T-cell (primary cell): ENCODE data around the gene KIAA0753. TPM values are rescaled to one million over a fixed set of nuclear protein-coding genes. Genes with fewer than 3 reads are reported as not detected.
"Not testable (repeated sequence)": the region's sequence is repeated elsewhere in the genome, so short reads cannot be mapped to it uniquely, and the experiment has no call there.

Experiments
- ATAC-seq, 4 experiments: fragments of 200-7000 bp in 3 of 4; fragments of 150-1000 bp in 1 of 4; cut with Tn5 transposase; replicated peaks in 1 of 4; 1 replicate in 3 of 4; 2 replicates in 1 of 4; pipeline ENCODE4 v1.10.0; 2021; ENCODE audit warnings: moderate library complexity in 3 of 4, mild to moderate bottlenecking in 2 of 4, moderate number of reproducible peaks in 1 of 4
- CTCF ChIA-PET, 2 donors: fragments of 300-600 bp; sonication (Branson Sonifier 250); formaldehyde crosslinking; loops; one replicate each; lab custom pipeline; 2022; ENCODE audit warnings: antibody characterized with exemption in 2 of 2; lab: Charles Lee
- POLR2A ChIA-PET, 2 donors: fragments of 300-600 bp; sonication (Branson Sonifier 250); formaldehyde crosslinking; loops; one replicate each; lab custom pipeline; 2022; ENCODE audit warnings: antibody characterized with exemption in 2 of 2; lab: Charles Lee
- DNase-seq, 35 experiments: peaks; one replicate each; pipeline versions ENCODE4 v3.0.0 to v3.0.0-alpha.2; 2013 to 2023
- H3K27ac ChIP-seq: one replicate; pipeline ENCODE4 v1.5.1; 2013; ENCODE audit warnings: low read length
- H3K27me3 ChIP-seq, 2 experiments: replicated peaks in 1 of 2; 1 replicate in 1 of 2; 2 replicates in 1 of 2; pipeline versions ENCODE4 v1.6.1 to v1.7.0; 2013; ENCODE audit warnings: low read length in 1 of 2, mixed read lengths in 1 of 2; ENCODE audit not compliant: control insufficient read depth in 2 of 2, insufficient read depth in 2 of 2; ENCODE audit errors: extremely low read depth in 1 of 2
- H3K36me3 ChIP-seq, 2 donors: 1 replicate in 1 of 2; 2 replicates in 1 of 2; pipeline versions ENCODE4 v1.6.1 to v1.7.0; 2013; ENCODE audit warnings: low read length in 1 of 2; ENCODE audit not compliant: control insufficient read depth in 2 of 2, insufficient read depth in 1 of 2; ENCODE audit errors: extremely low read depth in 1 of 2
- H3K4me1 ChIP-seq, 2 experiments: 1 replicate in 1 of 2; 2 replicates in 1 of 2; pipeline versions ENCODE4 v1.6.1 to v1.7.0; 2013; ENCODE audit warnings: low read length in 2 of 2, mixed read lengths in 1 of 2; ENCODE audit not compliant: insufficient read depth in 2 of 2, control insufficient read depth in 1 of 2; ENCODE audit errors: extremely low read depth in 1 of 2
- H3K4me3 ChIP-seq, 2 donors: 1 replicate in 1 of 2; 2 replicates in 1 of 2; pipeline versions ENCODE4 v1.5.1 to v1.7.0; 2013; ENCODE audit warnings: mild to moderate bottlenecking in 2 of 2, low read length in 1 of 2, moderate library complexity in 1 of 2; ENCODE audit not compliant: control insufficient read depth in 1 of 2; ENCODE audit errors: extremely low read depth in 1 of 2
- H3K9me3 ChIP-seq: 2 replicates; pipeline ENCODE4 v1.7.0; 2013
- H3K27ac Mint-ChIP-seq, 2 donors: one replicate each; pipeline ENCODE4 v1.8.0; 2020 to 2021; ENCODE audit warnings: mild to moderate bottlenecking in 2 of 2, mixed read lengths in 2 of 2
- H3K27me3 Mint-ChIP-seq, 2 donors: one replicate each; pipeline ENCODE4 v1.8.0; 2021 to 2022; ENCODE audit warnings: mixed read lengths in 2 of 2
- H3K36me3 Mint-ChIP-seq: one replicate; pipeline ENCODE4 v1.8.0; 2021; ENCODE audit warnings: mixed read lengths
- H3K4me1 Mint-ChIP-seq, 3 donors: one replicate each; pipeline ENCODE4 v1.8.0; 2020 to 2022; ENCODE audit warnings: mixed read lengths in 3 of 3, mild to moderate bottlenecking in 1 of 3
- H3K4me3 Mint-ChIP-seq, 3 donors: one replicate each; pipeline ENCODE4 v1.8.0; 2020 to 2022; ENCODE audit warnings: mild to moderate bottlenecking in 3 of 3, mixed read lengths in 3 of 3, moderate library complexity in 3 of 3
- H3K9me3 Mint-ChIP-seq, 3 donors: one replicate each; pipeline ENCODE4 v1.8.0; 2020 to 2022; ENCODE audit warnings: mixed read lengths in 3 of 3
- WGBS: methylation state at CpG from one replicate; pipeline ENCODE4 v1.1.5; 2013; ENCODE audit warnings: missing lambda C conversion rate; ENCODE audit not compliant: insufficient coverage; 5-methylcytosine and 5-hydroxymethylcytosine counted together
- total RNA-seq, 35 experiments: library from RNA in 6 of 35; stranded (reverse) in 6 of 35; fragments of 120-200 nt in 1 of 35; gene quantifications; one replicate each; pipeline versions ENCODE4 v1.2.1 to v1.2.4 and lab custom pipeline; 2013 to 2026

KIAA0753 gene
- total RNA-seq, 5 donors from 2014 or later (not counting 1 experiment from before 2014, with no cell fraction given): 12.4 to 16.9 (median 15.9) TPM

DNA sequence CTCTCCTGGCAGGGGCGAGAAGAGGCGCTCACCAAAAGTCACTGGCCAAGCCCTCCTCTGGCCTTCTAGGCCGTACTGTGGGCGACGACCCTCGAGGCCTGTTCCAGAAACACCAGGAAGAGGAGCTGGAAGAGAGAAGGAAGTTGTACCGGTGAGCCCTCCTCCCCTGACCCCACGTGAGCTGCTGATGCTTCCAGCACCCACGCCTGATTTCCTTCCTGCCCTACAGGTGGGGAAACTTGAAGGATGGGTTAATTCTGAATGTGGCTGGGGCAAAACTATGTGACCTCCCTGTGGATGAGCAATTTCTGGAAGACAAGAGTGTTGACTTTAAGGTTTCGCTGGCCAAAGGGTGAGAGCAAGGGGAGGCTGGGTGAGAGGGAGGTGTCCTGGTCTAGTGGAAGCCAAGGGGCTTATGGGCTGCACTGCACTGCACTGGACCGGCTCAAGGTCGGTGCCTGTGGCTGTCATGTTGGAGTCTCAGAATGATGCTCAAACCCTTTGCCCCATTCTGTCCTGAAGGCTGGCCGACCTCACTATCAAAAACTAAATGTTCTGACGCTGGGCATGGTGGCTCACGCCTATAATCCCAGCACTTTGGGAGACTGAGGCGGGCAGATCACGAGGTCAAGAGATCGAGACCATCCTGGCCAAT lies 17.2 kb upstream of the KIAA0753 start:
- Histone ChIP-seq H3K27ac (peak overlapping the region; percentile 34), H3K27me3 (peaks cover 0 to 13% of the 10 kb centered on the region in 2 experiments), H3K4me3 (peak overlapping the region; percentile 55 to 60), H3K36me3 (no peaks in the 10 kb centered on the region), H3K4me1 (peaks cover 12 to 30% of the 10 kb centered on the region in 2 experiments), H3K9me3 (no peaks in the 10 kb centered on the region)
- H3K4me3 Mint-ChIP-seq: peak overlapping the region; percentile 88 to 94 (median 91)
- peaks cover 8% of the 10 kb centered on the region for H3K36me3 Mint-ChIP-seq
- ATAC-seq (no peak), DNase-seq (no peak)
- peaks cover 53 to 65% (median 59%) of the 10 kb centered on the region in 3 donors for H3K4me1 Mint-ChIP-seq
- WGBS: 84% methylated on average over 9 of the region's 18 CpGs
- no peaks in the 10 kb centered on the region for H3K9me3 Mint-ChIP-seq
- H3K27ac Mint-ChIP-seq: peak overlapping the region; percentile 79 to 88
- H3K27me3 Mint-ChIP-seq: no peaks in the 10 kb centered on the region
- POLR2A ChIA-PET: no interaction called here
- CTCF ChIA-PET: interaction anchor here in 1 of 2 donors (0.6 kb wide), 1 partner anchor 17 kb away, joined by 4 read pairs; the partner anchor contains the start of gene KIAA0753

DNA sequence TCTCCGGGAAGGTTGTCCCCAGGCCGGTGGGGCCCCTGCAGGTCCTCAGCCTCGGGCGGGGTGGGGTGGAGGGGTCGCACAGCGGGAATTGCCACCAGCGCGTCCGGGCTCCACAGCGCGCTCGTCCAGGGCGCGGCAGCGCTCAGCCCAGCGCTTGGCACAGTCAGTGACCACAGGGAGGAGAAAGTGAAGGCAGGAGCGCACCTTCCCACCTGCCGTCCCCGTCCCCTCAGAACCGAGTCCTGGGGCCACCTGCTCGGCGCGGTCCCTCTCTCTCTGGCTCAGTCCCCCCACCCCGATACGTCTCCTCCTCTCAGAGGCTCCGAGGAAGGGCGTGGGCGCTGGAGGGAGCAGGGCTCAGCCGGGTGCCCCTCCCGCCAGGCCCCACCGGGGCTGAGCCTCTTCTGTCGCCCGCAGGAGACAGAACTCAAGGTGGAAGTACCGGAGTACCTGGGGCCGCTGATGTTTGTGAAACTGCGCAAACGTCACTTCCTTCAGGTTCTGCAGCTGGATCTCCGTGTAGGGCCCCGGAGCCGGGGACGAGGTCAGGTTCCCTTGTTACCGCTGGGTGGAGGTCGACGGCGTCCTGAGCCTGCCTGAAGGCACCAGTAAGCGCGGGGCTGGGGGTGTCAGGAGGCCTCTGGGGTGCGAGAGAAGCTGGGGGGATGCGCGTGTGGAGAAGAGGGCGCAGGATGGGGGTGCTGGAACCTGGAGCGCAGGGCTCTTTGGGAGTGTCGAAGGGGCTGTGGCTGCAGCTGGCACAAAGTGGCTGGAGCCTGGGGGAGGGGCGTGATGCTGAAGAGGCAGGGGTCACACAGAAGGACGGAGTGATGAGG lies 16.5 kb upstream of the KIAA0753 start:
- CTCF ChIA-PET: interaction anchor here in 1 of 2 donors (0.6 kb wide), 1 partner anchor 17 kb away, joined by 4 read pairs; the partner anchor contains the start of gene KIAA0753
- WGBS: 8% methylated on average over 19 of the region's 55 CpGs
- H3K9me3 Mint-ChIP-seq: not testable (repeated sequence)

DNA sequence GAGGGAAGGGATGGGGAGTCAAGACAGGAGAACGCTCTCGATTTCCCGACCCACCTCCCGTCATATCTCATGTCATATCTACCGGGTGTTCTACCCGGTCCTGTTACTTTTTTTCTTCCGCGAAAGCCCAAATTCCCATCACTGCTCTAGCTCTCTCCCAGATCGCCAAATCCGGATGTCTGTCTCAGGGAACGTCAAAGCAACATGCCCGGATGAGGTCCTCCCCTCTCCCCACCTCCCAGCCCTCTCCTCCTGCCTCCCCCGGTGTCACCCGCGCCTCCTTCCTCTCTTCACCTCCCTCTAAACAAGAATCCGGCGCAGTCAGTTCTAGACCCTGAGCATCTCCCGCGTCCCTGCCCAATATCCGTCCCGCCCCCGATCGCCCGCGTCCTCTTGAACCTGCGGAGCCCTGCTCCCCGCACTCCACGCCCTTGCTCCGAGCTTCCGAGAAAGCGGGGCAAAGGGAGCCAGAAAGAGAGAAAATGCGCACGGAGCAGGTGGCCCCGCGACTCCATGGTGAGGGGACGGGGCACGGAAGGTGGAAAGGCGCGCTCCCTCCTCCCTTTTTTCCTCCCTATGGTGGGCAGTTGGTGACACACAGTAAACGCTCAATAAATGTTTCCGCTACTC lies 15.3 kb upstream of the KIAA0753 start:
- H3K27me3 Mint-ChIP-seq, ATAC-seq, DNase-seq, CTCF ChIA-PET, POLR2A ChIA-PET, H3K9me3 ChIP-seq, H3K9me3 Mint-ChIP-seq, H3K36me3 Mint-ChIP-seq, H3K27ac ChIP-seq, H3K36me3 ChIP-seq: not testable (repeated sequence)
- Histone ChIP-seq H3K4me3 (peak overlapping the region in 1 of 2 donors; percentile 30), H3K27me3 (peaks cover 0 to 13% of the 10 kb centered on the region in 2 experiments), H3K4me1 (peaks cover 18 to 45% of the 10 kb centered on the region in 2 experiments)
- H3K4me1 Mint-ChIP-seq: peaks cover 55 to 68% (median 64%) of the 10 kb centered on the region in 3 donors
- H3K4me3 Mint-ChIP-seq: peak overlapping the region; percentile 77 to 88 (median 82)
- no CpG with 5 or more reads among the region's 41 CpGs for WGBS
- peak overlapping the region in 1 of 2 donors; percentile 71 for H3K27ac Mint-ChIP-seq

More for the DNA sequence above, 16.5 kb upstream of the KIAA0753 start:
- POLR2A ChIA-PET, H3K36me3 Mint-ChIP-seq, H3K9me3 ChIP-seq, H3K36me3 ChIP-seq, H3K27me3 Mint-ChIP-seq: not testable (repeated sequence)
- H3K4me3 ChIP-seq: peak overlapping the region; percentile 55 to 60
- Mint-ChIP-seq H3K4me3 (peak overlapping the region; percentile 88 to 94 (median 91)), H3K27ac (peak overlapping the region; percentile 79 to 88), H3K4me1 (peaks cover 60 to 72% (median 66%) of the 10 kb centered on the region in 3 donors)
- DNase-seq (peak; percentile 37 to 79 (median 61)), ATAC-seq (peak; percentile 88 to 94 (median 92))
- H3K27me3 ChIP-seq: peaks cover 0 to 13% of the 10 kb centered on the region in 2 experiments
- H3K4me1 ChIP-seq: peaks cover 18 to 38% of the 10 kb centered on the region in 2 experiments
- H3K27ac ChIP-seq: peak overlapping the region; percentile 34

GRCh38 chr17:6654841-6655731 lies 14.6 kb upstream of the KIAA0753 start:
- Mint-ChIP-seq H3K27ac (no peak overlapping the region), H3K27me3 (no peaks in the 10 kb centered on the region), H3K36me3 (peaks cover 4% of the 10 kb centered on the region), H3K4me3 (peak overlapping the region; percentile 77 to 88 (median 78)), H3K4me1 (peaks cover 53 to 67% (median 62%) of the 10 kb centered on the region in 3 donors), H3K9me3 (no peaks in the 10 kb centered on the region)
- ATAC-seq: no peak
- no peaks in the 10 kb centered on the region for H3K36me3 ChIP-seq
- ChIA-PET CTCF (no interaction called here), POLR2A (no interaction called here)
- no peak for DNase-seq
- H3K4me1 ChIP-seq: peaks cover 24 to 50% of the 10 kb centered on the region in 2 experiments
- whole genome bisulfite sequencing: 57% methylated on average over 27 of the region's 46 CpGs
- peaks cover 0 to 13% of the 10 kb centered on the region in 2 experiments for H3K27me3 ChIP-seq
- H3K9me3 ChIP-seq: no peaks in the 10 kb centered on the region
- peak overlapping the region in 1 of 2 donors; percentile 19 for H3K4me3 ChIP-seq
- H3K27ac ChIP-seq: no peak overlapping the region

- H3K36me3 Mint-ChIP-seq: peaks cover 26% of the 10 kb centered on the region
- H3K27ac Mint-ChIP-seq: peak overlapping the region; percentile 28 to 65
- no peaks in the 10 kb centered on the region for H3K9me3 Mint-ChIP-seq
- peak; percentile 5 to 23 (median 14) for ATAC-seq
- peak overlapping the region; percentile 97 for H3K27ac ChIP-seq
- H3K36me3 ChIP-seq: peaks cover 0 to 23% of the 10 kb centered on the region in 2 donors
- WGBS: 8% methylated on average over 46 of the region's 47 CpGs
- no peaks in the 10 kb centered on the region for H3K9me3 ChIP-seq
- no peaks in the 10 kb centered on the region for H3K27me3 Mint-ChIP-seq
- peaks cover 62 to 76% (median 70%) of the 10 kb centered on the region in 3 donors for H3K4me1 Mint-ChIP-seq
- peak overlapping the region; percentile 69 to 79 for H3K4me3 ChIP-seq
- ChIA-PET CTCF (interaction anchor here in 1 of 2 donors (2.3 kb wide), 1 partner anchor 10 kb away, joined by 10 read pairs; the partner anchor contains the start of gene TXNDC17), POLR2A (interaction anchor here (0.6 to 1.5 kb wide), 3 partner anchors 11 to 657 kb away, joined by 4 to 31 read pairs (median 5); partner anchors contain the start of genes KIAA0753 (in 1 of the 2) and TXNDC17 (in 1 of the 2))
- H3K4me1 ChIP-seq: peaks cover 20 to 36% of the 10 kb centered on the region in 2 experiments
- H3K4me3 Mint-ChIP-seq: peak overlapping the region; percentile 71 to 98 (median 97)
- peak in 4 of 35 experiments; percentile 15 to 55 (median 28) for DNase-seq
- H3K27me3 ChIP-seq: peaks cover 0 to 13% of the 10 kb centered on the region in 2 experiments
These were observed 11.5 kb upstream of the KIAA0753 start for GRCh38 chr17:6651919-6652452.
